ENCODE results near the gene SIKE1.

SIKE1 gene

DNA sequence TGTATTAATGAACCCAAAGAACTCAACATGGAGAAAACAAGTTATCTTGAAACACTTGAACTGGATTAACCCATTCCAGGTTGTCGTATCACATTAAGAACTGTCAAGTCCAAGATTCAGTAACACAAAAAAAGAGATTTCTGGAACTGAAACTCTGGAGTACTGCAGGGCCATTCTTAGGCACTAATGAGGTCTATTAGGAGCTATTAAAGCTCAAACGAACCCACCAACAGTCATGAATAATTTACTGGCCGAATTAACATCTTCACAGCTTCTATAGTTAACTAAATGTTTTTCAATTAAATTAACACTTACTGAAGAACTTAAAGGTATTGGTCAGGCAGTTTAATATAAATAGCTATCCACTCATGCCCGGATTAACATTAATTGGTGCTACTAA, 27.3 kb downstream of the SIKE1 start:
- H3K4me2 ChIP-seq (ENCODE audit: low read length) = no peak overlapping the region
- H3K27me3 ChIP-seq (ENCODE audit: low read depth, low read length) = no peaks in the 10 kb centered on the region; the same call in 1 of the 2 replicates
- H3K27ac ChIP-seq (ENCODE audit: low read length) = no peak overlapping the region
- TF ChIP-seq, protein P1, sequence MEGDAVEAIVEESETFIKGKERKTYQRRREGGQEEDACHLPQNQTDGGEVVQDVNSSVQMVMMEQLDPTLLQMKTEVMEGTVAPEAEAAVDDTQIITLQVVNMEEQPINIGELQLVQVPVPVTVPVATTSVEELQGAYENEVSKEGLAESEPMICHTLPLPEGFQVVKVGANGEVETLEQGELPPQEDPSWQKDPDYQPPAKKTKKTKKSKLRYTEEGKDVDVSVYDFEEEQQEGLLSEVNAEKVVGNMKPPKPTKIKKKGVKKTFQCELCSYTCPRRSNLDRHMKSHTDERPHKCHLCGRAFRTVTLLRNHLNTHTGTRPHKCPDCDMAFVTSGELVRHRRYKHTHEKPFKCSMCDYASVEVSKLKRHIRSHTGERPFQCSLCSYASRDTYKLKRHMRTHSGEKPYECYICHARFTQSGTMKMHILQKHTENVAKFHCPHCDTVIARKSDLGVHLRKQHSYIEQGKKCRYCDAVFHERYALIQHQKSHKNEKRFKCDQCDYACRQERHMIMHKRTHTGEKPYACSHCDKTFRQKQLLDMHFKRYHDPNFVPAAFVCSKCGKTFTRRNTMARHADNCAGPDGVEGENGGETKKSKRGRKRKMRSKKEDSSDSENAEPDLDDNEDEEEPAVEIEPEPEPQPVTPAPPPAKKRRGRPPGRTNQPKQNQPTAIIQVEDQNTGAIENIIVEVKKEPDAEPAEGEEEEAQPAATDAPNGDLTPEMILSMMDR (IDR thresholded peaks at IDR 0.05; ENCODE audit: low read depth, low read length) = no peak
- TF ChIP-seq EZH2phosphoT487 (IDR thresholded peaks at IDR 0.05; ENCODE audit: low read depth) = no peak
- H2AFZ ChIP-seq (ENCODE audit: low read depth, low read length) = no peak overlapping the region
- H3K79me2 ChIP-seq (ENCODE audit: low read length) = peaks cover 97% of the 10 kb centered on the region
- no peaks in the 10 kb centered on the region for H3K9me3 ChIP-seq (ENCODE audit: insufficient read depth, low read length)
- peaks cover 34% of the 10 kb centered on the region for H3K4me1 ChIP-seq (ENCODE audit: low read length)
- no peak overlapping the region for H3K4me3 ChIP-seq (ENCODE audit: low read length)
- H3K9ac ChIP-seq (ENCODE audit: low read length) = no peak overlapping the region
- H4K20me1 ChIP-seq (ENCODE audit: insufficient read depth, low read length) = peaks cover 89% of the 10 kb centered on the region
- peaks cover 41% of the 10 kb centered on the region for H3K36me3 ChIP-seq (replicated peaks; ENCODE audit: low read depth, low read length)

DNA sequence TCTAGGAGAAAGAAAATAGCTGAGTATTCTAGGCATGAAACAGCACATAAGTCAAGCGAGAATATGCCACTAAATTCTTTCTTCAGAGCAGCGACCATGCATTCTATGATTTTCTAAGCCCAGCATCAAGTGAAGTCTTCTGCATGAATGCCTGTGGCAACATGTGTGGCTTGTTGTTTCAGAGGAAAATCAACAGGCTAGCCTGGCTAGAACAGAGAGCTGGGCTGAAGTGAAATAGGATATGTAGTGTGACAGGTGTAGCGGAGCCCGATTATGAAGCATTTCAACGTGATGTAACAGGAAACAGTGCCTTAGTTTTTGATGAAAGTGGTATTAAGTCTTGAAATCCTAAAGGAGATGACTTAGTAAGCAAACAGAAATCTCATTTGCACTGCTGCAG, 29.7 kb downstream of the SIKE1 start:
- peaks cover 42% of the 10 kb centered on the region for H3K4me1 ChIP-seq (ENCODE audit: low read length)
- peaks cover 100% of the 10 kb centered on the region for H3K79me2 ChIP-seq (ENCODE audit: low read length)
- peaks cover 56% of the 10 kb centered on the region for H3K36me3 ChIP-seq (replicated peaks; ENCODE audit: low read depth, low read length)
- H2AFZ ChIP-seq (ENCODE audit: low read depth, low read length) = no peak overlapping the region
- TF ChIP-seq, protein P1 (IDR thresholded peaks at IDR 0.05; ENCODE audit: low read depth, low read length) = no peak
- no peak for TF ChIP-seq EZH2phosphoT487 (IDR thresholded peaks at IDR 0.05; ENCODE audit: low read depth)
- no peak overlapping the region for H3K4me2 ChIP-seq (ENCODE audit: low read length)
- no peak overlapping the region for H3K27ac ChIP-seq (ENCODE audit: low read length)
- peaks cover 89% of the 10 kb centered on the region for H4K20me1 ChIP-seq (ENCODE audit: insufficient read depth, low read length)
- no peak overlapping the region for H3K4me3 ChIP-seq (ENCODE audit: low read length)
- no peak overlapping the region for H3K9ac ChIP-seq (ENCODE audit: low read length)
- no peaks in the 10 kb centered on the region for H3K9me3 ChIP-seq (ENCODE audit: insufficient read depth, low read length)
- H3K27me3 ChIP-seq (ENCODE audit: low read depth, low read length) = no peaks in the 10 kb centered on the region

DNA sequence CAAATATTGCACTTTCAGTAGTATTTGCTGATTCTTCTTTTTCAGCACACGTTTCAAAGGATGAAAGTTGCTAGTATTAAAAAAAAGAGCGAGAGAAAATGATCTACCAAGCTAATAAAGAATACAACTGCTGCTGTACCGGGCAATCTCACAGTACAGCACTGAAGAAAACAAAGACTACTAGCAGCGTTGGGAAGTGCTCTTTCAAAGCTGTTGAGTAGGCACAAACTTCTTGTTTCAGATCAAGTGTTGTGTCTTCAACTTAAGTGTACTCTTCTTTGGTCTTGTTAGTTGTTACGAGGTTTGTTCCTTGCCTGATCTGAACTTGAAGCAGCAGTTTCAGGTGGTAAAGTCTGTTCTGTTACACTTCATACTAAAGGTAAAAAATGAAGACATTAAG, 30.6 kb downstream of the SIKE1 start:
- TF ChIP-seq, protein P1 (IDR thresholded peaks at IDR 0.05; ENCODE audit: low read depth, low read length) = no peak
- TF ChIP-seq EZH2phosphoT487 (IDR thresholded peaks at IDR 0.05; ENCODE audit: low read depth) = no peak
- Histone ChIP-seq H3K9me3 (ENCODE audit: insufficient read depth, low read length) (no peaks in the 10 kb centered on the region), H3K27ac (ENCODE audit: low read length) (no peak overlapping the region), H3K4me1 (ENCODE audit: low read length) (peaks cover 33% of the 10 kb centered on the region), H3K27me3 (ENCODE audit: low read depth, low read length) (no peaks in the 10 kb centered on the region), H4K20me1 (ENCODE audit: insufficient read depth, low read length) (peaks cover 89% of the 10 kb centered on the region), H3K4me2 (ENCODE audit: low read length) (no peak overlapping the region), H3K36me3 (replicated peaks; ENCODE audit: low read depth, low read length) (peaks cover 60% of the 10 kb centered on the region), H3K9ac (ENCODE audit: low read length) (no peak overlapping the region), H3K4me3 (ENCODE audit: low read length) (no peak overlapping the region), H2AFZ (ENCODE audit: low read depth, low read length) (no peak overlapping the region), H3K79me2 (ENCODE audit: low read length) (peaks cover 100% of the 10 kb centered on the region)

DNA sequence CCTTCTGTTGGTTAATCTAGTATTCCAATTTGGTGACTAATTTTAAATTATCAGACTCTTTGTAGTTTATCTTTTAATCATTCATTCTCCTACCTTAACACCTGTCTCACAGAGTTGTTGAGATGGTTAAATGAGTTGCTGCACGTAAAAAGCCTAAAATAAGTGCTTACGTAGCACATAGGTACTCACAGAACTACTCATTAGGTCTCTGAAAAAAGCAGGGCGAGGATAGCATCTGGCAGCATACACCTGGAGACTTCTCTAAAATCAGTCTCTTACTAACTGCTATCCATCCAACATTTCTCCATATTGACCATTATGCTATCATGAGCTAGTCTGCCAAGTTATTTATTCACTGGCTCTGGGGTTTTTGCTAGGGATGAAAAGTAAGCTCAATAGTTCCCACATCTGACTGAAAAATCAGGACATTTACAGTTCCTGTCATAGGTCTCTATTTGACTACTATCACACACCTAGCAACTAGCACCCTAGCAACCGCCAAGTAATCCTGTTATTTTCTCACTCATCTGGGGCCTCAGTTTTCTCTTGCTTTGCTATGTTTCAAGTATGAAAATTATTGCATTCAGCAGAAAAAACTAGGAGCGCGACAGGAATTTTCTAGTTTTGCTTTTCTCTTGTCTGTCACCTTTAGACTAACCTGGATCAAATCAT, 33.9 kb downstream of the SIKE1 start:
- H3K4me3 ChIP-seq (ENCODE audit: low read length) = no peak overlapping the region
- peaks cover 77% of the 10 kb centered on the region for H4K20me1 ChIP-seq (ENCODE audit: insufficient read depth, low read length)
- H3K9me3 ChIP-seq (ENCODE audit: insufficient read depth, low read length) = no peaks in the 10 kb centered on the region
- H3K27me3 ChIP-seq (ENCODE audit: low read depth, low read length) = no peaks in the 10 kb centered on the region
- peaks cover 100% of the 10 kb centered on the region for H3K79me2 ChIP-seq (ENCODE audit: low read length)
- TF ChIP-seq, protein P1 (IDR thresholded peaks at IDR 0.05; ENCODE audit: low read depth, low read length) = no peak
- no peak for TF ChIP-seq EZH2phosphoT487 (IDR thresholded peaks at IDR 0.05; ENCODE audit: low read depth)
- H3K4me1 ChIP-seq (ENCODE audit: low read length) = peaks cover 12% of the 10 kb centered on the region
- no peak overlapping the region for H2AFZ ChIP-seq (ENCODE audit: low read depth, low read length)
- 0 out of 2 replicates have a peak overlapping the region, but pooled peaks have one; percentile 6 for H3K9ac ChIP-seq (ENCODE audit: low read length)
- peak overlapping the region; percentile 11; the same call in 1 of the 2 replicates for H3K4me2 ChIP-seq (ENCODE audit: low read length)
- peak overlapping the region; percentile 32; the same call in 1 of the 2 replicates for H3K27ac ChIP-seq (ENCODE audit: low read length)
- peaks cover 60% of the 10 kb centered on the region for H3K36me3 ChIP-seq (replicated peaks; ENCODE audit: low read depth, low read length)
